NK-92 (cell line): ENCODE data around the gene PBX3.

Experiments used
- DNase-seq: peaks from one replicate; lab custom pipeline; 2025; ENCODE audit not compliant: unreplicated experiment; lab: John Stamatoyannopoulos, UW

PBX3 gene

GRCh38 chr9:125942125-125942524 is 195.0 kb downstream of the PBX3 start:
- DNase-seq: no peak

- DNase-seq: no peak
These were observed 196.7 kb downstream of the PBX3 start for GRCh38 chr9:125943831-125944230.

GRCh38 chr9:125946397-125946796 is 199.2 kb downstream of the PBX3 start:
- DNase-seq: no peak

GRCh38 chr9:125948887-125949596 is 201.9 kb downstream of the PBX3 start:
- DNase-seq: no peak

- DNase-seq: no peak
These were observed 202.7 kb downstream of the PBX3 start for GRCh38 chr9:125949703-125950460.

- no peak for DNase-seq
These were observed 203.8 kb downstream of the PBX3 start for GRCh38 chr9:125950880-125951471.

- DNase-seq: no peak
These were observed 206.3 kb downstream of the PBX3 start for GRCh38 chr9:125953314-125954019.

- no peak for DNase-seq
These were observed 208.9 kb downstream of the PBX3 start for GRCh38 chr9:125956102-125956501.

- DNase-seq: no peak
These were observed 212.1 kb downstream of the PBX3 start for GRCh38 chr9:125959315-125959714.

- no peak for DNase-seq
These were observed 212.9 kb downstream of the PBX3 start for GRCh38 chr9:125959951-125960619.

GRCh38 chr9:125960626-125961025 is 213.5 kb downstream of the PBX3 start:
- no peak for DNase-seq

GRCh38 chr9:125961072-125961471 is 213.9 kb downstream of the PBX3 start:
- no peak for DNase-seq

GRCh38 chr9:125963932-125964331 is 216.8 kb downstream of the PBX3 start:
- no peak for DNase-seq

- no peak for DNase-seq
These were observed 217.6 kb downstream of the PBX3 start for GRCh38 chr9:125964702-125965225.

- no peak for DNase-seq
These were observed 218.3 kb downstream of the PBX3 start for GRCh38 chr9:125965477-125965876.

GRCh38 chr9:125966466-125966865 is 219.3 kb downstream of the PBX3 start:
- no peak for DNase-seq

- no peak for DNase-seq
These were observed 220.0 kb downstream of the PBX3 start for GRCh38 chr9:125966959-125967711.

GRCh38 chr9:125968714-125969374 is 221.7 kb downstream of the PBX3 start:
- DNase-seq: no peak

GRCh38 chr9:125969462-125969861 is 222.3 kb downstream of the PBX3 start:
- DNase-seq: no peak
